GM23338 (cell line): ENCODE measurements around the gene PDE2A.

ENCODE experiments used
- CTCF ChIP-seq, 2 experiments: fragments of 200-600 bp in 1 of 2; sonication (generic) in 1 of 2; conservative IDR thresholded peaks; 2 replicates each; pipeline versions ENCODE4 v1.5.1 to v1.6.1; 2016 to 2017; ENCODE audit warnings: antibody characterized with exemption in 2 of 2, low read depth in 2 of 2, mild to moderate bottlenecking in 2 of 2, moderate library complexity in 1 of 2
- EZH2 ChIP-seq: fragments of 200-600 bp; sonication (generic); IDR thresholded peaks from one replicate; pipeline ENCODE4 v1.8.0; 2017; ENCODE audit warnings: antibody characterized with exemption, mild to moderate bottlenecking, low read depth; ENCODE audit not compliant: unreplicated experiment

DNA sequence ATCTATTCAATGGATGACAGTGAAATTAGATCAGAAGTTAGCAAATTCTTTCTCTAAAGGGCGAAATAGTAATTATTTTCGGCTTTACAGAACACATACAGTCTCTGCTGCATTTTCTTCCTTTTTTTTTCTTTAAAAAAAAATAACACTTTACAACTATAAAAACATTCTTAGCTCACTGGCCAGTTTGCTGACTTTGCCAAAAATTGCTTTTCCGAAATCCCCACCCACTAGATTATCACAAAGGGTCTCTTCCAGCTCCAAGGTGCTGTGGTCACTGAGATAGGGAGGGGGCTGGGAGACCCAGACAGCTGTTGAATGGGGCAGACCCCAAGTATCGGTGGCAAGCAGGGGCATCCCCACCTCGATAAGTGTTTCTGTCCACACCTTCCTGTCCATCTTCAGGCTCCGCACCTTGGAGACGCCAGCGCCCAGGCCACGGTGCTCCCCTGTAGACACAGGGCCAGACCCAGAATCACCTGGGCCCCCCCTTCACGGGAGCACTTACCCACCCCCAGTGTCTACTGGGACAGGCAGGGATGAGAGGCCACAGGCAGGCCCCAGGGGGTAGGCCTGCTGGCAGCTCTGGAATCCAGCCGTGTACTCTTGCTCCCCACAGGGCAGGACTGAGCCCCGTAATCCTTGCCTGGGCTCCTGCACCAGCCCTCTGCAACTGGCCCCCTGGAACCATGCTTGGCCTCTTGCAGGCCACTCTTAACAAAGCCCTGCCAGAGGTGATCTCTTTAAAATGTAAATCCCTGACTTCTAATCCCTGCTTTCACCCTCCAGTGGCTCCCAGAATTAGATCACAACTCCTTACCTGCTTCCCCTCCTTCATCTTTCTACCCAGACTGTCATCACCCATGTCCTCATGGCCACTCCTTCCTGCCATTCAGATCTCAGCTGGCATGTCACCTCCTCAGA lies 31.5 kb upstream of the PDE2A start:
- no peak for TF ChIP-seq EZH2
- TF ChIP-seq CTCF (conservative IDR thresholded peaks at IDR 0.05; ENCODE audit: low read depth in 2 of 2), result no peak
